GM10248 (cell line): ENCODE results near the gene MOGAT2.

ENCODE experiments used
- CTCF ChIA-PET: fragments of 300-600 bp; sonication (Branson Sonifier 250); formaldehyde crosslinking; extraction: SDS; loops from one replicate; lab custom pipeline; 2021; ENCODE audit warnings: antibody characterized with exemption; lab: Yijun Ruan, JAX
- POLR2A ChIA-PET: fragments of 350-650 bp; sonication (Branson Sonifier 250); formaldehyde crosslinking; extraction: SDS; loops from one replicate; lab custom pipeline; 2020; ENCODE audit warnings: antibody characterized with exemption; lab: Yijun Ruan, JAX
- DNase-seq: peaks from one replicate; pipeline ENCODE4 v3.0.0; 2012; ENCODE audit errors: extremely low spot score
- CTCF ChIP-seq: IDR thresholded peaks from 2 replicates; pipeline ENCODE4 v1.5.1; 2012; ENCODE audit warnings: mild to moderate bottlenecking, low read depth; ENCODE audit errors: extremely low read depth, missing control alignments, control extremely low read depth

The MOGAT2 gene

GRCh38 chr11:75716659-75717058, 979 bp upstream of the MOGAT2 start:
- ChIA-PET CTCF (interaction anchor here (0.8 to 7.1 kb wide), 4 partner anchors 10 to 492 kb away, joined by 3 to 39 read pairs (median 4); no protein-coding TSS in a partner anchor), POLR2A (no interaction called here)
- TF ChIP-seq CTCF: no peak
- no peak for DNase-seq

GRCh38 chr11:75718419-75719339, 1.0 kb downstream of the MOGAT2 start:
- POLR2A ChIA-PET: no interaction called here
- CTCF ChIA-PET: interaction anchor here (1.8 to 7.1 kb wide), 2 partner anchors 12 to 434 kb away, joined by 7 to 39 read pairs; no protein-coding TSS in a partner anchor
- no peak for TF ChIP-seq CTCF
- DNase-seq: peak; percentile 57

GRCh38 chr11:75719340-75720239, 2.0 kb downstream of the MOGAT2 start:
- TF ChIP-seq CTCF: no peak
- ChIA-PET CTCF (interaction anchor here (1.1 to 7.1 kb wide), 3 partner anchors 13 to 433 kb away, joined by 3 to 39 read pairs (median 7); no protein-coding TSS in a partner anchor), POLR2A (no interaction called here)
- no peak for DNase-seq

GRCh38 chr11:75720639-75721038, 3.0 kb downstream of the MOGAT2 start:
- POLR2A ChIA-PET: no interaction called here
- DNase-seq: no peak
- TF ChIP-seq CTCF: no peak
- CTCF ChIA-PET: interaction anchor here (1.1 to 7.1 kb wide), 2 partner anchors 14 to 84 kb away, joined by 3 to 39 read pairs; no protein-coding TSS in a partner anchor

GRCh38 chr11:75721852-75722668, 4.4 kb downstream of the MOGAT2 start:
- ChIA-PET CTCF (interaction anchor here (0.9 to 7.1 kb wide), 10 partner anchors 8 to 596 kb away, joined by 3 to 39 read pairs (median 5); no protein-coding TSS in a partner anchor), POLR2A (no interaction called here)

More at GRCh38 chr11:75721852-75722668, 4.4 kb downstream of the MOGAT2 start:
- TF ChIP-seq CTCF: no peak
- DNase-seq: no peak
